ENCODE measurements around the gene LYRM4.

- TF ChIP-seq CTCF (IDR thresholded peaks at IDR 0.05; ENCODE audit: poor library complexity, severe bottlenecking), result no peak
- TF ChIP-seq POLR2AphosphoS5 (IDR thresholded peaks at IDR 0.05), result no peak
- no peak for TF ChIP-seq EP300 (conservative IDR thresholded peaks at IDR 0.05; ENCODE audit: poor library complexity, severe bottlenecking)
- TF ChIP-seq EZH2 (IDR thresholded peaks at IDR 0.05; ENCODE audit: borderline replicate concordance, insufficient read depth, low read length, poor library complexity, severe bottlenecking), result no peak
- TF ChIP-seq SMC3 (conservative IDR thresholded peaks at IDR 0.05; ENCODE audit: poor library complexity), result no peak
- no peak for TF ChIP-seq TAF1 (IDR thresholded peaks at IDR 0.05; ENCODE audit: low read depth)
- TF ChIP-seq REST (IDR thresholded peaks at IDR 0.05; ENCODE audit: borderline replicate concordance), result no peak
- TF ChIP-seq RAD21 (conservative IDR thresholded peaks at IDR 0.05), result no peak
- TF ChIP-seq MXI1 (conservative IDR thresholded peaks at IDR 0.05; ENCODE audit: poor library complexity, severe bottlenecking), result no peak
Observed at GRCh38 chr6:5172897-5173474, 87.8 kb downstream of the LYRM4 start.

All from neural cell (in vitro differentiated cells).